WTC11 (cell line): ENCODE measurements around the gene DNAH9.

Source experiments
- CBFB ChIP-seq: sonication (generic); formaldehyde crosslinking; IDR thresholded peaks from 2 replicates; pipeline ENCODE4 v1.8.1; 2022; ENCODE audit warnings: mild to moderate bottlenecking, low read depth, missing genetic modification reagents
- NR1H2 ChIP-seq: sonication (generic); formaldehyde crosslinking; IDR thresholded peaks from 2 replicates; pipeline ENCODE4 v1.9.0; 2021; ENCODE audit warnings: mild to moderate bottlenecking, moderate library complexity, missing genetic modification reagents
- RELA ChIP-seq: sonication (generic); formaldehyde crosslinking; IDR thresholded peaks from 2 replicates; pipeline ENCODE4 v1.8.1; 2022; ENCODE audit warnings: missing genetic modification reagents, mild to moderate bottlenecking, borderline replicate concordance
- RORB ChIP-seq: fragments of 250-450 bp; sonication (Bioruptor Pico); IDR thresholded peaks from 2 replicates; pipeline ENCODE4 v1.9.0; 2021; ENCODE audit warnings: mild to moderate bottlenecking
- TEAD4 ChIP-seq: sonication (generic); formaldehyde crosslinking; IDR thresholded peaks from 2 replicates; pipeline ENCODE4 v1.8.0; 2022; ENCODE audit warnings: mild to moderate bottlenecking, missing genetic modification reagents
- TF ChIP-seq, protein P1 (sequence below): fragments of 200-600 bp; IDR thresholded peaks from 2 replicates; pipeline ENCODE4 v1.8.0; 2022; ENCODE audit warnings: antibody characterized with exemption
- TF ChIP-seq, protein P2 (sequence below): sonication (generic); formaldehyde crosslinking; IDR thresholded peaks from 2 replicates; pipeline ENCODE4 v1.8.1; 2023; ENCODE audit warnings: mild to moderate bottlenecking, missing genetic modification reagents, moderate library complexity

GRCh38 chr17:11651089-11651488 lies 52.8 kb downstream of the DNAH9 start:
- TF ChIP-seq, protein P1, sequence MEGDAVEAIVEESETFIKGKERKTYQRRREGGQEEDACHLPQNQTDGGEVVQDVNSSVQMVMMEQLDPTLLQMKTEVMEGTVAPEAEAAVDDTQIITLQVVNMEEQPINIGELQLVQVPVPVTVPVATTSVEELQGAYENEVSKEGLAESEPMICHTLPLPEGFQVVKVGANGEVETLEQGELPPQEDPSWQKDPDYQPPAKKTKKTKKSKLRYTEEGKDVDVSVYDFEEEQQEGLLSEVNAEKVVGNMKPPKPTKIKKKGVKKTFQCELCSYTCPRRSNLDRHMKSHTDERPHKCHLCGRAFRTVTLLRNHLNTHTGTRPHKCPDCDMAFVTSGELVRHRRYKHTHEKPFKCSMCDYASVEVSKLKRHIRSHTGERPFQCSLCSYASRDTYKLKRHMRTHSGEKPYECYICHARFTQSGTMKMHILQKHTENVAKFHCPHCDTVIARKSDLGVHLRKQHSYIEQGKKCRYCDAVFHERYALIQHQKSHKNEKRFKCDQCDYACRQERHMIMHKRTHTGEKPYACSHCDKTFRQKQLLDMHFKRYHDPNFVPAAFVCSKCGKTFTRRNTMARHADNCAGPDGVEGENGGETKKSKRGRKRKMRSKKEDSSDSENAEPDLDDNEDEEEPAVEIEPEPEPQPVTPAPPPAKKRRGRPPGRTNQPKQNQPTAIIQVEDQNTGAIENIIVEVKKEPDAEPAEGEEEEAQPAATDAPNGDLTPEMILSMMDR, result no peak
- TF ChIP-seq NR1H2 (CRISPR knock-in tag), result no peak
- TF ChIP-seq, protein P2, sequence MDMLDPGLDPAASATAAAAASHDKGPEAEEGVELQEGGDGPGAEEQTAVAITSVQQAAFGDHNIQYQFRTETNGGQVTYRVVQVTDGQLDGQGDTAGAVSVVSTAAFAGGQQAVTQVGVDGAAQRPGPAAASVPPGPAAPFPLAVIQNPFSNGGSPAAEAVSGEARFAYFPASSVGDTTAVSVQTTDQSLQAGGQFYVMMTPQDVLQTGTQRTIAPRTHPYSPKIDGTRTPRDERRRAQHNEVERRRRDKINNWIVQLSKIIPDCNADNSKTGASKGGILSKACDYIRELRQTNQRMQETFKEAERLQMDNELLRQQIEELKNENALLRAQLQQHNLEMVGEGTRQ (CRISPR knock-in tag), result no peak
- TF ChIP-seq RELA (CRISPR knock-in tag), result no peak
- TF ChIP-seq RORB (CRISPR knock-in tag), result no peak
- no peak for TF ChIP-seq TEAD4 (CRISPR knock-in tag)
- TF ChIP-seq CBFB (CRISPR knock-in tag), result no peak
